GM19328 (cell line): ENCODE data around the gene POLR2C.
A peak's percentile ranks its signal among the peaks of the same experiment; 100 is the strongest.
"Not testable (repeated sequence)": the region's sequence is repeated elsewhere in the genome, so short reads cannot be mapped to it uniquely, and the experiment has no call there.

ENCODE experiments used
- ATAC-seq: cut with Tn5 transposase; IDR thresholded peaks from one replicate; pipeline ENCODE4 v1.9.1; 2021; ENCODE audit warnings: mild to moderate bottlenecking, moderate library complexity; ENCODE audit not compliant: unreplicated experiment

POLR2C gene

DNA sequence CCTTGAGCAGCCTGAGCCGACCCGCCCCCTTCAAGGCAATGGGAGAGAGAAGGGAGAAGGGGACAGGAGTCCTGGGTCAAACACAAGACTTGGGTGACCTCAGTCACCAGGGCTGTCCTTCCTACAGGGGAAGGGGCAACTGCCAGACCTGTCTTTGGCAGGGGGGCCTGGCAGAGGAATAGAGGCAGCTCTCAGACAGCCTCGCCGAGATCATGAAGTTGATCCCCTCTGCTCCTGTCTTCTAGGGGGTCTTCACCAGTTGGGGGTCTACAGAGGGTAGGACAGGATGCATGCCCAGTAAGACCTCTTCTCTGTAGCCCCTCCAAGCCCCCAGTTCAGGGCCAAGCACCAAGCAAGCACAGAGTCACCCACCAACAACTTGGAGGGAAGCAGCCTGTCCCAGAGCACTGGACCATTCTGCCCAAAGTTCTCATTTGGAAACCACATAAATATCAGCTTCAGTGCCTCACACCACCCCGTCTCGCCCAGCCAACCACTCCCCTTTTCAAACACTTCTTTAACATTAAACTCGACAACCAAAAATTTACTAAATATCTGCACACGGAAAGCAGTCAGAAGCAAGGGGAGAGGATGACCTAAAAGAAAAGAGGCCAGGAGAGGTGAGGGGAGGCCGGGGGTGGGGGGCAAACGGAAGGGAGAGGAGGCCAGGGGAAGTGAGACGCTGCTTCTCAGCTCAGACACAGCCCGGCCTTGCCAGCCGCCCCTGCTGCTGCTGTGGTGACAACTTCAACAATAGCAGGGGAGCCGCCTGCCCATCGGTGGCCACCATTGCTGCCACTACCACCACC is 16.1 kb downstream of the POLR2C start:
- no peak for ATAC-seq

DNA sequence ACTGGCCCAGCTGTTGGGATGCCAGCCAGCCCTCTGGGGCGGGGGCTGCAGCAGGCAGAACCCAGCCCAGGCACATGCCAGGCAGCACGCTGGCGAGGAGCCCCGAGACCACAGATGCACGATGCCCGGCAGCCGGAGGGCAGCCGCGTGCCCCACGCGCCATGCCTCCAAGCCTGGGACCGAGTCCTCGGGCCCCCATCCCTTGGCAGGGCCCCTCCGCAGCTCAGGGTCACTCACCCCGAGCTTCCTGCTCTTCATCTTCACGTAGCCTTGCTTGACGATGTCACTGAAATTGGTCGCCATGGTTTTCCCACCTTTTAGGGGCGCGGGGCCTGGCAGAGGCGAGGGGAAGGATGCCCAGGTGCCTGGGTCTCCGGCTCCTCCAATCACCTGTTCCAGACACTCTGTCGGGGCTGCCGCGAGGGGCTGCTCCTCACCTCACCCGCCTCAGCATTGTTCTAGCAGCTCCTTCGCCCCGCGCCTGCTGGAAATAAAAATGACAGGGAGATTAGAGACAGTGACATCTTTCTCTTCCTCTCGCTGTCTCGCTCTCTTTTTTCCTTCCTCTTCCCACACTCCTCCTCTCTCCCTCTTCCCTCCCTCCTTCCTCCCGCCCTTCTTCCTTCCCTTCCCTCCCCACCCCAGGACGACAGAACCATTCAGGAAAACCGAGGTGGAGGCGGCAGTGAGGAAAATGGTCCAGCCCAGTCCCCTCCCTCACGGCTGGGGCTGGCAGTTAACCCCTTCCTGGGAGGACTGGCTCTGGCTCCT is 16.9 kb downstream of the POLR2C start:
- ATAC-seq = no peak

DNA sequence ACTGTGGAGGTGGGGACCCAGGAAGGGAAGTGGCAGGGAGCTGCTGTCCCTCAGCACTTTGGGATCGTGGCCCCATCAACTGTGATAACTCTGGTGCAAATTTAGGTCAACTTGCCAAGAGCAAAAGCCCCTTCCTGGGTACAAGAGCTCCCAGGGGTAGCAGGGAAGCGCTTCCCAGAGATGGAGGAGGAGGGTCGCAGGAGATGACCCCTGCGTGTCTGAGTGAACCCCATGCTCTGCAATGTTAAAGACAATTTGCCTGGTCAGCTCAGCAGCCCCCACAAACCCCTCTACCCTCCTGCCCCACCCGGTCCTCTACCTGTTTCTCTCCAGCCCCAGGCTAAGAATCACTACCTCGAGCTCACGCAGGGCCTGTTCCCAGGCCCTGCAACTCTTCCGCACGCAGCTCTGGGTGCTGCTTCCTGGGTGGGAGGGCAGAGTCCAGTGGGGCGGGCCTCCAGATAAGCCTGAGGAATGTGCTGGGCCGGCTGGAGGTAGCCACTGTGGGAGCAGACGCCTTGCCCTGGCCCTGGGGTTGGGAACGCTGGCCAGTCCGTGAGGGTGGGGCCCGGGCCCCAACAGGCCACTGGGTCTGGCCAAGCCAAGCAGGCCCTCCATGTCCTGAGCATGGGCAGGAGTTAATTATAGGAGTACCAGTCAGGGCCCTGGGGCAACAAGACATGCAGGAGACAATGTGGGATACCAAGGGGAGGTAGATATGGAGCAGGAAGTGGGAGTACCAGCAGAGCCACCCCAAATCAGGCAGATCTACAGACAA is 17.7 kb downstream of the POLR2C start:
- no peak for ATAC-seq

DNA sequence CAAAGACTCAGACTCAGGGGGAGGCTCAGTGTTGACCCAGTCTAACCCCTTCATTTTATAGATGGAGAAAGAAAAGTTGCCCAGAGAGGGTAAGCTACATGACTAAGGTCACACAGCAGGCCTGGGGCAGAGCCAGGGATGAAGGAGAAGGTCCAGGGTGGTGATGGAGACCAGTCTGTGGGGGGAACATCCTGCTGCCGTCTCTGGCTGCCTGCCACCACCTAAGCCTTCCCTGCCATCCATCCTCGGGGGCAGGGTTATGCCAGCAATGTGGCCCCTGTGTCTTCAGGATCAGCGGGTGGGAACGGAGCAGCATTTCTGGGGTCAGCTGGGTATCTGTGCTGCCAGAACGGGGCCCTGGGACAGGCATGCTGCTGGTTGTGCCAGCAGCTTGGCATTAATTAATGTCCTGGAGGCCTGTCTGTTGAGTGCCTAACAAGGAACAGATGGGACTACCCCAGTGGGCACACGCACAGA is 18.3 kb downstream of the POLR2C start:
- ATAC-seq = no peak

DNA sequence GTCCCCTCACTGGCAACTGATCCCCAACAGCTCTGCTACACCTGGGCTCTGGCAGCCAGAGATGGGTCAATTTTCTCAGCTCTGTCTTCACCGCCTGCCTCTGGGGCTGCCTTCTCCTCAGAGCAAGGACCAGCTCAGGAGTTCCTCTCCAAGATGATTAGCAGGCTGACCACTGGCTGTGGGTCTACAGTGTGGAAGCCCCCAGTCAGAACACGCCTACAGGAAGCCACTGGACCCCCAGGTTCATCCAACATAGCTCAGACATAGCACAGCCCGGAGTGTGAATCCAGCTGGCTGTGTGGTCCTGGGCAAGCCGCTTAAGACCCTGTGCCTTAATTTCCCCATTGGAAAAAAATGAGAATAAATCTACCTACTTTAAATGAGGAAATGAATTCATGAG is 18.9 kb downstream of the POLR2C start:
- ATAC-seq = no peak

DNA sequence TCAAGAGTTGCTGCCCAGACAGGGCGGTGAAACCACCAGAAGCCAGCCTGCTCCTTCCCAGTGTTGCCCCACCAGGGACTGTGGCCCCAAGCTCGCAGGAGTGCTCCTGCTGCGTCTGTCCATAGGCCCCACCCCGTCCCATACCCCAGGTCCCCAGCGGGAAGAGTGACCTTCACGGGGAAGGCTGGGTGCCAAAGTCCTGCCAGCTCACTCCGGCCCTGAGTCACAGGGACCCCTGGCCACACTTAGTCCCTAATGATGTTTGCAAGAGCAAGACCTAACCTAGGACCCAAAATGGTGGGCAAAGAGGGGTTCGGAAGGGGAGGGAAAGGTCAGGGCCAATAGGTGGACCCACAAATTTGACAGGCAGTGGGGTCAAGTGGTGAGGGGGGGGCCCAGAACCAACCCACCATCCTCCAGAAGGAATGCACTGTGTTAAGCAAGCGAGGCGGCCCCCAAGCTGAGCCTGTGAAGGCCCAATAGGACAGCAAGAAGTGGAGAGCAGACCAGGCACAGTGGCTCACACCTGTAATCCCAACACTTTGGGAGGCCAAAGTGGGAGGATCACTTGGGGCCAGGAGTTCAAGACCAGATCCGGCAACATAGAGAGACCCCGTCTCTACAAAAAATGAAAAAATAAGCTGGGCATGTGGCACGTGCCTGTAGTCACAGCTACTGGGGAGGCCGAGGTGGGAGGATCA is 20.5 kb downstream of the POLR2C start:
- ATAC-seq = no peak

DNA sequence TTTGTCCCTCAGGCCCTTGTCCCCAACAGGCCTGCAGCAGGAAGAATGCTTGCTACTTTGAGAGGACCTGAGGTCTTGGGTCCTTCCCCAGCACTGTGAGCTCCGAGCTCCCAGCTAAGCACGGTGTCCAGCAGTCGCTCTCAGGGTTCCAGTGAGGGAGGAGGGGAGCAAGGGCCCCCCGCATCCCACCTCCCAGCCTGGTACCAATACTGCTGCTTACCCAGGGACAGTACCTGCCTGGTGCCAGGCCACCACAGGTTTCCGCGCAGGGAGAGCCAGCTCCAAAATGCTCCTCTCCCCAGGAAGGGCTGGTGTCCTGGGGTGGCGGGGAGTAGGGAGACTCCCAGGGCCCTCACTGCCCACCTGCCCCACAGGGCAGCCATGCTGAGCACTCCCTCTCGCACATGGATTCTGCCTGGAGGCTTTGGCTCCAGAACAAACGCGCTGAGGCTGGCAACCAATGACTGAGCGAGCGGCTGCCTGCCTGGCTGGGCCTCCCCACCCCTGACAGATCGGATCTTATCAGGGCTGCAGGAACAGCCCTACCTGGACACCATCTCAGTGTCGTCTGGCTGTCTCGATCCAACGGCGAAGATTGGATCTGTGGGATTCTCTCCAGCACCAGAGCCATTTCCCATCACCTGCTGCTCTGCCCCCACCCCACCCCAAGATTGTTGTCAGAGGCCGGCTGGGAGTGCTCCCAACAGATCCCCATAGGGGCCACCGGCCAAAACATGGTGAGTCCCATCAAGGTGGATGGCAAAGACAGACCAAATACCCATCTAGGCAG is 21.4 kb downstream of the POLR2C start:
- ATAC-seq = no peak

DNA sequence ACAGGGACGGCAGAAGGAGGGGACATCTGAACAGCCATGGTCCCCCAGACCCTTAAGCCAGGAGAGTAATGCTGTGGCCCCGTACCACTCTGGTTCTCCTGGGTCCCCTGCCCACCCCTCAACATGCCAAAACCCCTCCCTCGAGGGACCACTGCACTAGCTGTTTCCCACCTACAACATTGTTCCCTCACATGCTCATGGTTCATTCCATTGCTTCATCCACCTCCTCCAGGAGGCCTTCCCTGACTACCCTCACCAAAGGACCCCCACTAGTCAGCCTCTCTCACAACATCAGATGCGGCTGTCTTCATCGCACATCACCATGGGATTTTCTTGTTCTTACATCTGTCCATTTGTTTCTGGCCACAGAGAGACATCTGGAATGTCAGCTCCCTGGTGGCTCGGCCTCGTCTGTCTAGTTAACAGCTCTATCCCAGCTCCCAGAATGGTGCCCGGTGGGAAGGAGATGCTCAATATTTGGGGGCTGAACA is 22.1 kb downstream of the POLR2C start:
- ATAC-seq = no peak

DNA sequence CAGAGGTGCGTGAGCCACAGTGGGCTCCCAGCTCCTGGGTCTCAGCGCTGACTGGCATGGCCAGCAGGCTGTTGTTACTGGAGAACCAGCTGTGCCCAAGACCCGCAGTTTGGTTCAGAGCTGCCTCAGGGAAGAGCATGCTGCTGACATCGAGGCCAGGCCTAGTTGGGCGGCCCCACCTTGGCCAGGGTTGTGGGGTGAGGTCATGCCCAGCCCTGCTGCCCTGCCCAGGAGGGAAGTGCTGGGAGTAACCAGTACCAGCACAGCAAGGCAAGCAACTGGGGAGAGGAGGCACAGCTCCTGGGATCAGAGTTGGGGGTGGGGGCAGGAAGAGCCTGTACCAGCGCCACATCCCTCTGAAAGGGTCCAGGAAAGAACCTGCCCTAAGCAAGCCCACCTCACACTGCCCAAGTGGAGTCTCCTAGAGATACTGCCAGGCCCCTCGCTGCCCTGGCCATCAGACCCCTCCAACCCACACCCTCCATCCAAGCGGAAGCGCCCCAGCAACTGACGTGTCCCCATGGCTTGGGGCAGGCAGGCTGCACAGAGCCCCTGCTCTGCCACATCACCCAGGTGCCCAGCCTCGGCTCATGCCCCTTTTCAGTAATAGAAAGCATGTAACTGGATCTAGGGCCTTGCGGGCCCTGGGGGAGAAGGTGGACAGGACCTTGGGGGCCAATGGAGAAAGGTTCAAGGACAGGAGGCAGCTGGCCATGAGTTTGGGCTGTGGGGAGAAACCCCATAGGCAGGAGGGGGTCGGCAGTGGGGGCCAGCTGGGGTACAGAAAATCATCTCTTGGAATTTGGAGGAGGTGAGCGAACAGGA is 22.8 kb downstream of the POLR2C start:
- ATAC-seq = no peak

DNA sequence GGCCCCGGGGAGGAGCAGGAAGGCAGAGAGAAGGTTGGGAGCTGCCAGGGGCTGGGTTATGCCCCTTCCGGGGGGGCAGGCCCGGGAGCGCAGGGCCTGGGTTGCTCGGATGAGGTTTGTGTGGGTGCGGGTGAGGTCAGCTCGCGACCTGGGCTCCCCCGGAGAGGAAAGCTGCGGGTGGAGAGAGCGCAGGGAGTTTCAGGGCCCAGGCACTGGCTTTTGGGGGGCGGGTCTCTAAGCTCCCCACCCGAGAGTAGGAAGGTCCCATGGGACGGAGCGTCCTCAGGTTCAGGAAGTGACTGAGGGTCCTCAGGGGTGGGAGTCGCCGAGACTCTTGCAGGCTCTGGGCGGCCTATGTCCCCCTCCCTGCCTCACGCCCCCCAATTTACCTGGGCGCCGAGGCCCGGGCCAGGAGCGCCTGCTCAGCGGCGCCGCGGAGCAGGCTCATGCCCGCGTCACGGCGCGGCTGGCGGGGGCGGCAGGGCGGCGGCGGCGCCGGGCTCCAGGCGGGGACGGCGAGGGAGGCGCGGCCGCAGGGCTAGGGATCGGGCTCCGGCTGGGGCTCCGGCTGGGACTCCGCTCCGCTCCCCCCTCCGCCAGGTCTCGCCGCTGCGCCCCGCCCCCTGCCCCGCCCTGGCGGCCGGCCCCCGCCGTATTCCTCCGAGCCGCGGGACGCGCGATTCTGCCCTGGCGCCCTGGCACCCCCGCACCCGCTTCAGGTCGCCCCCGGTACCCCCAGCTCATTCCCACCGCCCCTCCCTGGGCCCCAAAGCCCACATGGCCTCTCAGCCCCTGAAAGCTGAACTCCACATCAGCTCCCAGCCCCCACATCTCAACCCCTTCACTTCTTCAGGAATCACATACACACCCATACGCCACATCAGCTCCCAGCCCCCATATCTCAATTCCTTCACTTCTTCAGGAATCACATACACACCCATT is 23.7 kb downstream of the POLR2C start, which contains the start of gene DOK4:
Gene DOK4 (minus strand): TSS at position 578 of the 942 bp plus-strand sequence. CDS start 6,986 bp downstream, outside the sequence.
- ATAC-seq = peak; percentile 92

DNA sequence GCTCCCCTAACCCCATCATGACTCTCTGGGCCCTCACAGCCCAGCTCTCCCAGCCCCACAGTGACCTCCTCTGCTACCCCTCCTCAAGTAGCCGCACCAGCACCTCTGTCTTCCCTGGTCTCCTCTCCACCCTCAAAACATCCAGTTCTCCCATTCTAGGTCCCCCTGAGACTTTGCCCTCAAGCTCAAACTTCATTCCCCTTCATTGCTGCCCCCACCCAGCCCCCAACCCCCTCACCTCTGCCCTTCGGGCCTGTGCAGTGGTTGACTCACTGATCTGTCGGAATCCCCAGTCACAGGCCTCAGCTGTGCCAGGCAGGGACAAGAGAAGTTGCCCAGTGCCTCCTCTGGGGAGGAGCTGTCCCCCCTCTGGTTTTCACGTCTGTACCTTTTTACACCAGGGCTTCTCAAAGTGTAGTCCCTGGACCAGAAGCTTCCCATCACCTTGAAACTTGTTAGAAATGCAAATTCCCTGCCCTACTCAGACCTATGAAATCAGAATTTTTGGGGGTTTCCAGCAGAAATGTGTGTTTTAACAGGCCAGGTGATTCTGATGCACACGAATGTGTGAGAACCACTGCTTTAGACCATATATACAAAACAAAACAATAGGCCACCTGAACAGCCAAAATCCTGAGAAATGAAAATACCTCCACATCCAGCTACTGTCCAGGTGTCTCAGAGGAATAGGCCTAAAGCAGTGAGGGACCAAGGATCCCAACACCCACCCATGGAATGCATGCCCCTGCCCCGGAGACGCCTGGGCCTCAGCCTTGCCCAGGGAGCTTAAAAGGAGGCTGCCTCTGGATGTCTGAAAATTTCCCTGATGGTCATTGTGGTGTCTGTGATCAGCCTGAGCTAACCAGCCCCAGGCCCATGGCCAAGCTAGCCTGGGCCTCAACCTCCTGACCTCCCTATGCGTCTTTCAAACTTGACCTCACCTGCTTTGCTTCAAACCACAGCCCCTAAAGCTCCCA is 24.7 kb downstream of the POLR2C start:
- ATAC-seq = no peak

DNA sequence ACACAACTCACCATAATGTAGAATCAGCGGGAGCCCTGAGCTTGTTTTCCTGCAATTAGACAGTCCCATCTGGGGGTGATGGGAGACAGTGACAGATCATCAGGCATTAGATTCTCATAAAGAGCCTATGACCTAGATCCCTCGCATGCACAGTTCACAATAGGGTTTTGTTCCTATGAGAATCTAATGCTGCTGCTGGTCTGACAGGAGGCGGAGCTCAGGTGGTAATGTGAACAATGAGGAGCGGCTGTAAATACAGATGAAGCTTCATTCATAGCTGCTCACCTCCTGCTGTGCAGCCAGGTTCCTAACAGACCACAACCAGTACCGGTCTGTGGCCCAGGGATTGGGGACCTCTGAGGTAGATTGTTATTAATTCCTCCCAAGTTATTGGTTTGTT is 26.8 kb downstream of the POLR2C start:
- ATAC-seq = no peak

DNA sequence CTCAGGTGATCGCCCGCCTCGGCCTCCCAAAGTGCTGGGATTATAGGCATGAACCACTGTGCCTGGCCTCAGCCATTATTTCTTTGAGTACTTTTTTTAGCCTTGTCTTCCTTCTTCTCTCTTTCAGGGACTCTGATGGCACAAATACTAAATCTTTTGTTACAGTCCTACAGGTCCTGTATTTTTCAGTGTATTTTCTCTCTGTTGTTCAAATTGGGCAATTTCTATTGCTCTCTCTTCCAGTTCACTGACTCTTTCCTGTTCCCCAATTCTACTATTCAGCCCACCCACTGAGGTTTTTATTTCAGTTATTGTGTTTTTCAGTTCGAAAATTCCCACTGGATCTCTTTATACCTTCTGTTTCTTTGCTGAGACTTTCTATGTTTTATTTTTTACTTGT is 31.3 kb downstream of the POLR2C start:
- ATAC-seq = no peak

DNA sequence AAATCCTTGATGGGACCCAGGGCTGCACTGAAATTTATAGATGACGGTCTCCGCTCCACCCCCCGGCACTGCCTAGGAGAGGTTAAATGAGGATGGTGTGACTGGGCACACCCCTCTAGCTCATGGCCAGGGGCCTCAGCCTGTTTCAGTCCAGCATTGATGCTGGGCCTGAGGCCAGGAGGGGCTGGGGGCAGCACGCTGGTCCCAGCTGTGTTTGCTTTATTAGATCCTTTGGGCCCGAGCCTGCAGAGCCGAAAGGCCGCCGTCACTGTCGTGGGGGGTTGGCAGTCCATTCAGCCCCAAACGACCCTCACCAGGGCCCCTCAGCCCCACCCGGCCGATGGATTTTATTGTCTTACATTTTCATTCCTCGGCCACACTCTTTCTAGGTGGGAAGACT is 34.6 kb downstream of the POLR2C start:
- ATAC-seq = no peak

DNA sequence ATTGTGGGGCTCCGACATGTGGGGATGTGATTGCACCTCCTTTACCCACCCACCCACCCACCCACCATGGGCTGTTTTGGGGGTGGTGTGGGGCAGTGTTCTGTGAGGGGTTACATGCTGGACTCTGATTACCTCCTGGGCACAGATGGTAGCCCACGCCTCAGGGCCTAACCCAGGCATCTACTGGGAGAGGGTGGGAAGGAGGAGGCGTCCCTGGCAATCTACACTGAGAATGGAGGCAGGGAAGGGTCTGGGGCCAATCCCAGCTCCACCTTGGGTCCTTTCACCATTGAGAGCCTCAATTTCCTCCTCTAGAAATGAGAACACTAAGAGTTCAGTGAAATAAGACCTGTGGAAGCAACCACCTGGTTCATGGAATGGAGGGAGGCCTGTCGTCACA is 35.6 kb downstream of the POLR2C start:
- ATAC-seq = no peak

DNA sequence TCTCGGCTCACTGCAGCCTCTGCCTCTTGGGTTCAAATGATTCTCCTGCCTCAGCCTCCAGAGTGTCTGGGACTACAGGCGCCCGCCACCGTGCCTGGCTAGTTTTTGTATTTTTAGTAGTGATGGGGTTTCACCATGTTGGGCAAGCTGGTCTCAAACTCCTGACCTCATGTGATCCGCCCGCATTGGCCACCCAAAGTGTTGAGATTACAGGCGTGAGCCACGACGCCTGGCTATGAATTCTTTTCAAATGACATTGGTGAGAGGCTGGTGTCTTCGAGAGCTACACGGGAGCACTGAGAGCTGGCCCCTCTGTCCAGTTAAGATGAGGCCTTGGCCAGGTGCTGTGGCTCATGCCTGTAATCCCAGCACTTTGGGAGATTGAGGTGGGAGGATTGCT is 37.5 kb downstream of the POLR2C start:
- ATAC-seq = not testable (repeated sequence)
